ENCODE data around the gene DPAGT1. TPM values are rescaled to one million over a fixed set of nuclear protein-coding genes. Genes with fewer than 3 reads are reported as not detected.

The DPAGT1 gene
- total and polyA plus RNA-seq, 2 donors (not counting 3 experiments of a cell fraction or from before 2014, with no cell fraction given): 62.0 to 203 TPM

GRCh38 chr11:119095066-119095880 is 6.4 kb downstream of the DPAGT1 start:
- no peaks in the 10 kb centered on the region for H3K27me3 ChIP-seq (ENCODE audit: control insufficient read depth in 2 of 2, insufficient read depth in 2 of 2, low read length in 2 of 2)
- peaks cover 10 to 22% of the 10 kb centered on the region in 2 experiments for H3K36me3 ChIP-seq (ENCODE audit: control insufficient read depth in 2 of 2, extremely low read depth in 1 of 2, insufficient read depth in 2 of 2, low read length in 2 of 2)
- peak overlapping the region; percentile 70 to 95 (median 90) for H3K4me3 ChIP-seq (replicated peaks in 1 of 3; ENCODE audit: insufficient read depth in 1 of 3, low read depth in 1 of 3, low read length in 3 of 3)
- H2AFZ ChIP-seq (ENCODE audit: low read depth, low read length): no peak overlapping the region
- TF ChIP-seq MAX (IDR thresholded peaks at IDR 0.05; ENCODE audit: insufficient read depth, insufficient read length): no peak
- TF ChIP-seq MYC (IDR thresholded peaks at IDR 0.05; ENCODE audit: low read depth, low read length): no peak
- TF ChIP-seq CTCF (IDR thresholded peaks at IDR 0.05; ENCODE audit: extremely low read depth in 1 of 2, insufficient read depth in 1 of 2, low read depth in 1 of 2, low read length in 2 of 2): peak in 1 of 2 donors; percentile 1
- no peak for TF ChIP-seq JUN (IDR thresholded peaks at IDR 0.05; ENCODE audit: borderline replicate concordance, insufficient read depth, insufficient read length, low read depth)
- TF ChIP-seq EZH2 (IDR thresholded peaks at IDR 0.05; ENCODE audit: borderline replicate concordance, low read depth, low read length, severe bottlenecking): no peak
- peak; percentile 100 for TF ChIP-seq POLR2AphosphoS5 (IDR thresholded peaks at IDR 0.05; ENCODE audit: insufficient read depth, low read depth, low read length)
- TF ChIP-seq FOS (IDR thresholded peaks at IDR 0.05; ENCODE audit: borderline replicate concordance, insufficient read depth, low read length): no peak
- peak; percentile 100 for TF ChIP-seq POLR2A (IDR thresholded peaks at IDR 0.05; ENCODE audit: low read depth, low read length)
- TF ChIP-seq GATA2 (IDR thresholded peaks at IDR 0.05; ENCODE audit: insufficient read depth, insufficient read length, low read depth, low read length): no peak
- CTCF ChIA-PET: interaction anchor here (0.8 to 2.6 kb wide), 16 partner anchors 10 to 244 kb away, joined by 3 to 19 read pairs (median 3); partner anchors contain the start of genes HINFP, HMBS, HYOU1 and VPS11
- H3K4me1 ChIP-seq (ENCODE audit: control insufficient read depth, extremely low read depth, insufficient read depth, low read length): peaks cover 27% of the 10 kb centered on the region
- FAIRE-seq (peak; percentile 100), DNase-seq (ENCODE audit: low read depth, low spot score) (peak; percentile 100)
- peak overlapping the region; percentile 84 for H3K9ac ChIP-seq (replicated peaks; ENCODE audit: extremely low read depth, insufficient read depth, low read length)
- H3K9me3 ChIP-seq (replicated peaks; ENCODE audit: control insufficient read depth, insufficient read depth, low read length): no peaks in the 10 kb centered on the region
- H3K27ac ChIP-seq (ENCODE audit: insufficient read depth, low read depth, low read length): peak overlapping the region; percentile 59
- H3K79me2 ChIP-seq (ENCODE audit: control insufficient read depth, insufficient read depth, low read length): peaks cover 37% of the 10 kb centered on the region
- dilution Hi-C loops (cut with MboI; ENCODE audit: extremely low pct_ligation_motif_present, low sequenced_read_pairs) (no loop called here), intact Hi-C loops (cut with micrococcal nuclease) (loop anchor here (1.0 to 2.0 kb wide), 8 partner anchors 12 to 244 kb away; partner anchors contain the start of genes C2CD2L, HYOU1, RNF26 and RPS25)
- TSS peak; percentile 80 for BruUV-seq (replicated peaks)
- no peaks in the 10 kb centered on the region for H3K9me1 ChIP-seq (replicated peaks; ENCODE audit: control insufficient read depth, extremely low read depth, insufficient read depth, low read length)
- peak overlapping the region; percentile 61 for H3K4me2 ChIP-seq (ENCODE audit: insufficient read depth, low read length)
- peaks cover 2% of the 10 kb centered on the region for H4K20me1 ChIP-seq (replicated peaks; ENCODE audit: control insufficient read depth, extremely low read depth, insufficient read depth, low read length)
- POLR2A ChIA-PET: interaction anchor here (0.6 to 2.7 kb wide), 13 partner anchors 10 to 243 kb away, joined by 3 to 23 read pairs (median 7); partner anchors contain the start of genes C2CD2L, HINFP, HMBS and MCAM
